Endothelial cell of umbilical vein (primary cell): ENCODE measurements around the gene USP35.

Source experiments
- CTCF ChIP-seq, 2 donors: IDR thresholded peaks; 1 replicate in 1 of 2; 2 replicates in 1 of 2; pipeline ENCODE4 v1.5.1; 2011; ENCODE audit warnings: low read length in 2 of 2, mild to moderate bottlenecking in 2 of 2, moderate library complexity in 2 of 2, control low read depth in 1 of 2, inconsistent platforms in 1 of 2, low read depth in 1 of 2; ENCODE audit not compliant: insufficient read depth in 1 of 2; ENCODE audit errors: extremely low read depth in 1 of 2
- EZH2 ChIP-seq: IDR thresholded peaks from 2 replicates; pipeline ENCODE4 v1.6.1; 2012; ENCODE audit warnings: borderline replicate concordance, low read depth, mild to moderate bottlenecking, moderate library complexity, low read length, inconsistent platforms; ENCODE audit not compliant: severe bottlenecking
- FOS ChIP-seq: IDR thresholded peaks from 2 replicates; pipeline ENCODE4 v1.6.1; 2011; ENCODE audit warnings: mild to moderate bottlenecking, low read length, moderate library complexity, borderline replicate concordance; ENCODE audit not compliant: insufficient read depth
- MAX ChIP-seq: IDR thresholded peaks from 2 replicates; pipeline ENCODE4 v1.6.1; 2011; ENCODE audit not compliant: insufficient read depth, insufficient read length
- MYC ChIP-seq: IDR thresholded peaks from one replicate; pipeline ENCODE4 v1.6.1; 2011; ENCODE audit warnings: mild to moderate bottlenecking, low read depth, low read length
- POLR2A ChIP-seq: IDR thresholded peaks from 2 replicates; pipeline ENCODE4 v1.6.1; 2012; ENCODE audit warnings: low read depth, mild to moderate bottlenecking, control low read depth, low read length
- POLR2AphosphoS5 ChIP-seq: IDR thresholded peaks from 2 replicates; pipeline ENCODE4 v1.6.1; 2012; ENCODE audit warnings: low read depth, mild to moderate bottlenecking, control low read depth, low read length, moderate library complexity; ENCODE audit not compliant: insufficient read depth

GRCh38 chr11:78239781-78240180, 51.1 kb downstream of the USP35 start:
- TF ChIP-seq FOS (no peak), CTCF (IDR thresholded peaks at IDR 0.05; ENCODE audit: extremely low read depth in 1 of 2, insufficient read depth in 1 of 2, low read depth in 1 of 2, low read length in 2 of 2) (no peak), EZH2 (no peak), POLR2A (no peak), MAX (no peak), POLR2AphosphoS5 (no peak), MYC (no peak)
